Caco-2 (cell line): ENCODE measurements around the gene TRPT1. TPM values are rescaled to one million over a fixed set of nuclear protein-coding genes. Genes with fewer than 3 reads are reported as not detected.
A peak's percentile ranks its signal among the peaks of the same experiment; 100 is the strongest.

Experiments
- BruUV-seq: library from RNA; stranded (reverse); fragments of 400-500 nt; replicated peaks from 2 replicates; lab custom pipeline; 2021; lab: Mats Ljungman, UMichigan
- CTCF ChIA-PET: fragments of 300-600 bp; sonication (Branson Sonifier 250); formaldehyde crosslinking; loops from one replicate; lab custom pipeline; 2022; ENCODE audit warnings: antibody characterized with exemption; lab: Charles Lee
- POLR2A ChIA-PET: fragments of 300-600 bp; sonication (Branson Sonifier 250); formaldehyde crosslinking; loops from one replicate; lab custom pipeline; 2022; ENCODE audit warnings: antibody characterized with exemption; lab: Charles Lee
- DNase-seq, 2 experiments: peaks; one replicate each; pipeline versions ENCODE4 v3.0.0 to v3.0.0-alpha.2; 2020 to 2022
- H3K27me3 ChIP-seq: replicated peaks from 2 replicates; pipeline ENCODE4 v1.6.0; 2011; ENCODE audit warnings: low read length; ENCODE audit not compliant: control insufficient read depth, insufficient read depth
- H3K36me3 ChIP-seq: 2 replicates; pipeline ENCODE4 v1.5.1; 2011; ENCODE audit warnings: low read length; ENCODE audit not compliant: control insufficient read depth, insufficient read depth
- H3K4me1 ChIP-seq: fragments of 250-450 bp; sonication (Bioruptor Pico); 2 replicates; pipeline ENCODE4 v1.5.1; 2020; ENCODE audit warnings: mild to moderate bottlenecking
- H3K4me3 ChIP-seq: 2 replicates; pipeline ENCODE4 v1.5.1; 2011; ENCODE audit warnings: low read depth, mild to moderate bottlenecking, control low read depth, low read length
- H3K9me3 ChIP-seq: fragments of 250-450 bp; sonication (Bioruptor Pico); 2 replicates; pipeline ENCODE4 v1.5.1; 2020; ENCODE audit warnings: mild to moderate bottlenecking, moderate library complexity
- H3K27ac Mint-ChIP-seq: one replicate; pipeline ENCODE4 v1.8.0; 2022; ENCODE audit warnings: mixed read lengths; ENCODE audit not compliant: unreplicated experiment
- H3K27me3 Mint-ChIP-seq: one replicate; pipeline ENCODE4 v1.8.0; 2022; ENCODE audit warnings: mixed read lengths; ENCODE audit not compliant: insufficient read depth, unreplicated experiment
- H3K36me3 Mint-ChIP-seq: one replicate; pipeline ENCODE4 v1.8.0; 2022; ENCODE audit warnings: mild to moderate bottlenecking, mixed read lengths; ENCODE audit not compliant: insufficient read depth, unreplicated experiment
- H3K4me1 Mint-ChIP-seq: one replicate; pipeline ENCODE4 v1.8.0; 2022; ENCODE audit warnings: low read depth, mixed read lengths; ENCODE audit not compliant: unreplicated experiment
- H3K4me3 Mint-ChIP-seq: one replicate; pipeline ENCODE4 v1.8.0; 2022; ENCODE audit warnings: mild to moderate bottlenecking, moderate library complexity, mixed read lengths; ENCODE audit not compliant: unreplicated experiment
- H3K9me3 Mint-ChIP-seq: one replicate; pipeline ENCODE4 v1.8.0; 2022; ENCODE audit warnings: mixed read lengths; ENCODE audit not compliant: unreplicated experiment
- CTCF ChIP-seq, 2 experiments: fragments of 200-600 bp in 1 of 2; IDR thresholded peaks; 1 replicate in 1 of 2; 2 replicates in 1 of 2; pipeline versions ENCODE4 v1.5.1 to v1.8.0; 2011 to 2022; ENCODE audit warnings: antibody characterized with exemption in 1 of 2, control low read depth in 1 of 2, inconsistent platforms in 1 of 2, low read depth in 1 of 2, low read length in 1 of 2, mild to moderate bottlenecking in 1 of 2, moderate library complexity in 1 of 2; ENCODE audit not compliant: insufficient read depth in 1 of 2, severe bottlenecking in 1 of 2, unreplicated experiment in 1 of 2
- intact Hi-C: fragments of 100-400 bp; cut with micrococcal nuclease; formaldehyde crosslinking; loops from one replicate; pipeline ENCODE4 v1.10.0; 2022; ENCODE audit not compliant: unreplicated experiment
- total RNA-seq: library from RNA; stranded (reverse); gene quantifications from 2 replicates; pipeline ENCODE4 v1.2.3, GENCODE V29; 2022

TRPT1 gene
- total RNA-seq, 1 experiment from 2014 or later: 32.1 TPM

- intact Hi-C loops: loop anchor here (1.0 kb wide), 2 partner anchors 19 to 53 kb away; no protein-coding TSS in a partner anchor
- peaks cover 26% of the 10 kb centered on the region for H3K4me1 ChIP-seq
- DNase-seq: peak in 1 of 2 experiments; percentile 77
Measured at GRCh38 chr11:64251016-64251752, 25.2 kb upstream of the TRPT1 start, which contains the start of gene PLCB3. PLCB3 (plus strand) TSS chr11:64251530; CDS start chr11:64251650, 120 bp downstream.

DNA sequence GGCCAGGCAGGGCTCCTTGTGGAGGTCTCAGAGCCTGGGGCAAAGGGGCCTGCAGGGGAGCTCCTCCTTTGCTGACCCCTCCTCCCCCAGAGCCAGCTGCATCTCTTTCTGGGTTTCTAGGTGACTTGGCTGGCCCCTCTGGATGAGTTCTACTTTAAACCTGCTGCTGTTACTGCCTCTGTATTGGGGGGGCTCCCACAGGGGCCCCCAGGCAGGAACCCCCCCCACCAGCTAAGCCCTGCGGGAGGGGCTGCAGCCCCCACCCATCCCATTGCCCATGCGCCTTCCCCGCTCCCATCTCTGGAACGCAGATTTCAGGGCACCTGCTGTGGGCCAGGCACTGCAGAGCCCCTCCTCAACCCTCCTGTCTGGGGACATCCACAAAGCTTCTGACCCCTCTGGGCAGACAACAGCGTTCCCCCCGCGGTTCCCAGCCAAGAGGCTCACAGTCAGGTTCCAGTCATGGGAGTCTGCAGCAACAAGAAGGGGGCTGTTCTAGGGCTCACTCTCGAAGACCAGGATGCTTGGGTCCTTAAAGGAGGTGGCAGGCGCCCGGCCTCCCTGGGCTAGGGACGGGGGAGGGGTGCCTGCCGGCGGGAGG is 24.5 kb upstream of the TRPT1 start:
- Histone ChIP-seq H3K4me1 (peaks cover 26% of the 10 kb centered on the region), H3K27me3 (no peaks in the 10 kb centered on the region), H3K36me3 (peaks cover 2% of the 10 kb centered on the region; the same call in 1 of the 2 replicates), H3K4me3 (peak overlapping the region; percentile 66), H3K9me3 (no peaks in the 10 kb centered on the region)
- peaks cover 35% of the 10 kb centered on the region for H3K36me3 Mint-ChIP-seq
- ChIA-PET POLR2A (interaction anchor here (0.8 to 0.9 kb wide), 2 partner anchors 8 to 9 kb away, joined by 3 read pairs; partner anchors contain the start of gene FKBP2), CTCF (interaction anchor here (0.6 to 1.6 kb wide), 6 partner anchors 9 to 110 kb away, joined by 3 to 9 read pairs (median 4); partner anchors contain the start of gene FKBP2)
- no peaks in the 10 kb centered on the region for H3K27me3 Mint-ChIP-seq
- intact Hi-C loops: loop anchor here (1.0 kb wide), 2 partner anchors 20 to 54 kb away; no protein-coding TSS in a partner anchor
- H3K4me1 Mint-ChIP-seq: peaks cover 13% of the 10 kb centered on the region
- no peak overlapping the region for H3K27ac Mint-ChIP-seq
- DNase-seq: peak in 1 of 2 experiments; percentile 50
- no peaks in the 10 kb centered on the region for H3K9me3 Mint-ChIP-seq
- peak overlapping the region; percentile 99 for H3K4me3 Mint-ChIP-seq
- no TSS peak for BruUV-seq
- no peak for TF ChIP-seq CTCF (IDR thresholded peaks at IDR 0.05; ENCODE audit: insufficient read depth in 1 of 2, low read depth in 1 of 2, low read length in 1 of 2, severe bottlenecking in 1 of 2, unreplicated experiment in 1 of 2)

More at GRCh38 chr11:64251016-64251752, 25.2 kb upstream of the TRPT1 start, which contains the start of gene PLCB3:
- H3K9me3 ChIP-seq: no peaks in the 10 kb centered on the region
- TF ChIP-seq CTCF (IDR thresholded peaks at IDR 0.05; ENCODE audit: insufficient read depth in 1 of 2, low read depth in 1 of 2, low read length in 1 of 2, severe bottlenecking in 1 of 2, unreplicated experiment in 1 of 2): peak; percentile 63 to 91
- Mint-ChIP-seq H3K27ac (peak within 1 kb of the TSS; percentile 85), H3K27me3 (no peaks in the 10 kb centered on the region), H3K36me3 (peaks cover 30% of the 10 kb centered on the region), H3K4me1 (peaks cover 13% of the 10 kb centered on the region), H3K9me3 (no peaks in the 10 kb centered on the region), H3K4me3 (peak within 1 kb of the TSS; percentile 99)
- H3K36me3 ChIP-seq: peaks cover 2% of the 10 kb centered on the region; the same call in 1 of the 2 replicates
- no TSS peak for BruUV-seq
- POLR2A ChIA-PET: interaction anchor here (0.5 to 0.9 kb wide), 2 partner anchors 9 to 54 kb away, joined by 3 to 5 read pairs; partner anchors contain the start of gene ESRRA
- H3K27me3 ChIP-seq: no peaks in the 10 kb centered on the region
- CTCF ChIA-PET: interaction anchor here (0.7 to 1.8 kb wide), 7 partner anchors 14 to 109 kb away, joined by 4 to 13 read pairs (median 7); partner anchors contain the start of genes ESRRA, NUDT22 and TRPT1
- peak within 1 kb of the TSS; percentile 66 for H3K4me3 ChIP-seq
